HL-60/S4 treated with retinoic acid at 250 ng/mL for 4 days and 3 days (cell line): ENCODE data around the gene JARID2.

Source experiments
- in situ Hi-C: fragments of 300-500 bp; cut with MboI; formaldehyde crosslinking; loops from 2 replicates; pipeline ENCODE4 v1.7.0; 2022; ENCODE audit warnings: low sequenced_read_pairs

Gene JARID2

GRCh38 chr6:15389765-15390723, 144.2 kb downstream of the JARID2 start:
- in situ Hi-C loops, result no loop called here

GRCh38 chr6:15391500-15391899, 145.6 kb downstream of the JARID2 start:
- in situ Hi-C loops, result no loop called here

- in situ Hi-C loops, result no loop called here
Measured at GRCh38 chr6:15392182-15392581, 146.3 kb downstream of the JARID2 start.

GRCh38 chr6:15393605-15394004, 147.7 kb downstream of the JARID2 start:
- in situ Hi-C loops, result no loop called here

- in situ Hi-C loops, result no loop called here
Measured at GRCh38 chr6:15395087-15395486, 149.2 kb downstream of the JARID2 start.

GRCh38 chr6:15396808-15397207, 150.9 kb downstream of the JARID2 start:
- in situ Hi-C loops, result no loop called here

GRCh38 chr6:15398633-15399275, 152.9 kb downstream of the JARID2 start:
- in situ Hi-C loops, result no loop called here

- in situ Hi-C loops, result no loop called here
Measured at GRCh38 chr6:15399641-15400470, 154.0 kb downstream of the JARID2 start.

- in situ Hi-C loops, result no loop called here
Measured at GRCh38 chr6:15400572-15401004, 154.7 kb downstream of the JARID2 start.

GRCh38 chr6:15401120-15401519, 155.3 kb downstream of the JARID2 start:
- in situ Hi-C loops, result no loop called here

- in situ Hi-C loops, result no loop called here
Measured at GRCh38 chr6:15401769-15402250, 155.9 kb downstream of the JARID2 start.

GRCh38 chr6:15402406-15403045, 156.7 kb downstream of the JARID2 start:
- in situ Hi-C loops, result no loop called here

- in situ Hi-C loops, result no loop called here
Measured at GRCh38 chr6:15403094-15403755, 157.4 kb downstream of the JARID2 start.

GRCh38 chr6:15404685-15404980, 158.8 kb downstream of the JARID2 start:
- in situ Hi-C loops, result no loop called here

- in situ Hi-C loops, result no loop called here
Measured at GRCh38 chr6:15405129-15406068, 159.5 kb downstream of the JARID2 start.

GRCh38 chr6:15406452-15406851, 160.6 kb downstream of the JARID2 start:
- in situ Hi-C loops, result no loop called here

GRCh38 chr6:15408008-15408407, 162.1 kb downstream of the JARID2 start:
- in situ Hi-C loops, result no loop called here

GRCh38 chr6:15408758-15409157, 162.9 kb downstream of the JARID2 start:
- in situ Hi-C loops, result no loop called here
